Activated gamma-delta T cell (primary cell): ENCODE measurements around the gene RNGTT.
"Not testable (repeated sequence)": the region's sequence is repeated elsewhere in the genome, so short reads cannot be mapped to it uniquely, and the experiment has no call there.

Source experiments
- DNase-seq: peaks from one replicate; lab custom pipeline; 2025; lab: John Stamatoyannopoulos, UW

Gene RNGTT

DNA sequence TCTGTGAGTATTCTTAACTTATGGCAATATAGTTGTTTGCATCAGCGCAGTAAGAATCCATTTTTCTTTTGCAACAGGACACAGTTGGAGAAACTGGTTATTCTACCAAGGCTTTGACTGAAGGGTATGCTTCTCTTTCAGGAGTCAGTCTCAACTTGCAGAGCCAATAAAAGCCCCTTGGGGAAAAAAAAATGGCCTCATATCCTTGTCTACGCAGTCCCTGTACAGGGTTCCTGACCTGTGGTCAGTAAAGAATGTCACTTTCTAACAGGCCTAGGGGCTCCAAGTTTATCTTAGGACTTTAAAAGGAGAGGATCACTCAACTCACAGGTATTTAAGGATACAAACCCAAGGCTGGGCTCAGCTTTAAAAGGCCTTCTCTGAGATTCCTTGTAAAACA, 6.9 kb upstream of the RNGTT start:
- no peak for DNase-seq

DNA sequence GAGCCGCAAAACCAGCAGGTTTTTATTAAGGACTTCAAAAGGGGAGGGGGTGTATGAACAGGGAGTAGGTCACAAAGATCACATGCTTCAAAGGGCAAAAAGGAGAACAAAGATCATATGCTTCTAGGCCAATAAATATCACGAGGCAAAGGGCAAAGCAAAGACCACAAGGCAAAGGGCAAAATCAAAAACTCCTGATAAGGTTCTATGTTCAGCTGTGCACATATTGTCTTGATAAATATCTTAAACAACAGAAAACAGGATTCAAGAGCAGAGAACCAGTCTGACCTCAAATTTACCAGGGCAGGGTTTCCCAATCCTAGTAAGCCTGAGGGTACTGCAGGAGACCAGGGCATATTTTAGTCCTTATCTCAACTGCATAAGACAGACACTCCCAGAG, 5.8 kb upstream of the RNGTT start:
- not testable (repeated sequence) for DNase-seq

DNA sequence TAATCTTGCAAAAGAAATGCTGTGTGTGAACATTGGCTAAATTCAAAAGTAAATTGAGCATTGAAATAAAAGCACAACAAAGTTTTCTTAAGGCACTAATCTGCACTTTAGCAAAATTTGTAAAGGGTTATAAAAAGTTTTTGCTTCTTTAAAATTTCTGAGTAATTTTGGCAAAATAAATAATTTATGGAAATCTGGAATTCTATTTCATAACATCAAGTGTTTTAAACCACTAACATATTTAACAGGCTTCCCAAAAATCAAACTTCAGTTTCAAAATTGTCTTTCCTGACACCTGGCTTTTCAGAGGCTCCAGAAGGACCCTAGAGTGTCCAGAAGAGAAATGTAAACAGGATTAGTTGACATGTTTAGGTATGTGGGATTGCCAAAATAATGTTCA, 4.5 kb upstream of the RNGTT start:
- DNase-seq, result no peak

DNA sequence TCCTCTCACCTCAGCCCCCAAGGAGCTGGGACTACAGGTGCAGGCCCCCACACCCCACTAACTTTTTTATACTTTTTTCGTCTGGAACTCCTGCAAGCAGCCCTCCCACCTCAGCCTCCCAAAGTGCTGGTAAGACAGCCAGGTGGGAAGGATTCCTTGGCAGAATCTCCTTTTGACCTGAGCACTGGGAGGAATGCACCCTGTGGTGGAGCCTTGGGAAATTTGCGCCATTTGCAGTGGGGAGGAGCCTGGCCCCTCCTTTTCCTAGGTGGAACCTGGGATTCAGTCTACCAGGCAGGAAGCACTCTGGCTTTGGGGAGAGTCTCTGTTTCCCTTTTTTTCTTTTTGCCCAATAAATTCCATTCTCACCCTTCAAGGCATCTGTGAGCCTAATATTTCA, 2.3 kb upstream of the RNGTT start:
- DNase-seq, result no peak

GRCh38 chr6:88964509-88964908, 1.1 kb upstream of the RNGTT start:
- DNase-seq, result no peak

- no peak for DNase-seq
Observed at GRCh38 chr6:88958842-88959241, 4.6 kb downstream of the RNGTT start.

- no peak for DNase-seq
Observed at GRCh38 chr6:88953550-88954386, 9.7 kb downstream of the RNGTT start.

DNA sequence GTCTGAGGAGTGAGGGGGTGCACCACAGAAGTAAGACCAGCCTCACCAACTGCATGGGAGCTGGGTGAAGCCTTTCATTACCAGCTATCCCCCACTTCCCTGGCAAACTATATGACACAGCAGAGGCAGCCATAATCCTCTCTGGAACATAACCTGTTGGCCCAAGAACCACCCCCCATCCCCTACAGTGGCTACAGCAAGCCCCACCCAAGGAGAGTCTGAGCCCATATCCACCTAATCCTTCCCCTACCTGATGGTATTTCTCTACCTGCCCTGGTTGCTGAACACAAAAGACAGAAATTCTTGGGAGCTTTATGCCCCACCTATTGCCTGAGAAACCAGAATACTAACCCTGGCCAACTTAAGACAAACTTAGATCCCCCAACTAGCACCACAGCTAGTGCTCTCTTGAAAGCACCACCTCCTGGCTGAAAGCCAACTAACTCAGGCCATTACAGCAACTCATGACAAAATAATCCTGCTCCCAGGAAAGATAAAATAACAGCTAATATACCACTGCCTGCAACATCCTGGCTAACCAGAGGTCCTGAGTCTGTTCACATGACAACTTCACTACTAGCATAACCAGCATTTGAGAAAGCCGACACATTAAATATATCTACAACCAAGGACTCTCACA, 11.2 kb downstream of the RNGTT start:
- no peak for DNase-seq

GRCh38 chr6:88945415-88946008, 17.9 kb downstream of the RNGTT start:
- no peak for DNase-seq

DNA sequence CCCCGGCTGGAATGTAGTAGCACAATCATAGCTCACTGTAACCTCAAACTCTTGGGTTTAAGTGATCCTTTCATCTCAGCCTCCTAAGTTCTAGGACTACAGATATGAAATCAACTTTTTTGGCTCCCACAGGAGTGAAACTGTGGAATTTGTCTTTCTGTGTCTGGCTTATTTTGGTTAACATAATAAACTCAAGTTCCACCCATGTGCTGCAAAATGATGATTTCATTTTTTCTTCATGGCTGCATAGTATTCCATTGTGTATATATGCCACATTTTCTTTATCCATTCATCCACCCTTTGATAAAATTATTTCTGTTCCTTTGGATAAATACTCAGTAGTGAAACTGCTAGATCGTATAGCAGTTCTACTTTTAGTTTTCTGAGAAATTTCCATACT, 29.9 kb downstream of the RNGTT start:
- DNase-seq, result no peak

- DNase-seq, result not testable (repeated sequence)
Observed at GRCh38 chr6:88932019-88932418, 31.4 kb downstream of the RNGTT start.

- no peak for DNase-seq
Observed at GRCh38 chr6:88922775-88923548, 40.5 kb downstream of the RNGTT start.

- DNase-seq, result no peak
Observed at GRCh38 chr6:88921734-88922133, 41.7 kb downstream of the RNGTT start.

- DNase-seq, result no peak
Observed at GRCh38 chr6:88920774-88921733, 42.4 kb downstream of the RNGTT start.

- DNase-seq, result no peak
Observed at GRCh38 chr6:88920088-88920487, 43.3 kb downstream of the RNGTT start.

- no peak for DNase-seq
Observed at GRCh38 chr6:88919032-88919431, 44.4 kb downstream of the RNGTT start.

DNA sequence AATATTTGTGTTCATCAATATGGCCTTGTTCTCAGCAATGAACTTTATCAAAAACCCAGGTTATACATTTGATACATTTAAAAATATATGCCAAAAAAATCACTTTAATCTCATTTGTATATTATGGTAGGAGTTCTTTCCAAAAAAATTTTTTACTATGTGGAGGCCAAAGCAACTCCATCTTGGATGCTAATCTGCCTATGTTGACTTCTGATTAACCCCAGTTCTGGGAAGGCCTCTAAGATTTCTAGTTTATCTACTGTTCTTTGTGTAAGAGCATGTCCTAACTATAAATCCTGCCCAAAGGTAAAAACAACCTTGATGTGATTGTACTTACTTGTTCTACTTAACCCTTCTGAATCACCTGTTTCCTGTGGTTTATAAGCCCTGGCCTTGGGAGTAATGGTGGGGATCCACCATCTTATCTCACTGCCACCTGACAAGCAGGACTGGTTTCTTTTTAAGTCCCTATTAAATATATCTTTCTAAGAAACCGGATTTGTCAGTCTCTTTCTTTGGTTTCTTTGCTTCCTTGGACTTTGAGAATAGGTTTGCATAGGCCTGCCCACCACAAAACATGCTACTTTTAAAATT, 46.7 kb downstream of the RNGTT start:
- DNase-seq, result no peak

- no peak for DNase-seq
Observed at GRCh38 chr6:88914895-88915598, 48.4 kb downstream of the RNGTT start.

- DNase-seq, result no peak
Observed at GRCh38 chr6:88914180-88914579, 49.2 kb downstream of the RNGTT start.

DNA sequence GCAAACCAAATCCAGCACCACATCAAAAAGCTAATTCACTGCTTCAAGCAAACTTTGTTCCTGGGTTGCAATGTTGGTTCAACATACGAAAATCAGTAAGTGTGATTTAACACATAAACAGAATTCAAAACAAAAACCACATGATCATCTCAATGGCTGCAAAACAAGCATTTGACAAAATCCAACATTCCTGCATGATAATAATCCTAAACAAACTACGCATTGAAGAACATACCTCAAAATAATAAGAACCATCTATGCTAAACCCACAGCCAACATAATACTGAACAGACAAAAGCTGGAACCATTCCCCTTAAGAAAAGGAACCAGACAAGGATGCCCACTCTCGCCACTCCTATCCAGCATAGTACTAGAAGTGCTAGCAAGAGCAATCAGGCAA, 49.9 kb downstream of the RNGTT start:
- DNase-seq, result no peak
